Measurements from ENCODE around the gene GDF7.
A peak's percentile ranks its signal among the peaks of the same experiment; 100 is the strongest.

GDF7 gene

GRCh38 chr2:20650877-20651730, 15.8 kb upstream of the GDF7 start, which contains the start of gene HS1BP3:
Gene HS1BP3, minus strand, starts transcription at chr2:20651098. Its CDS starts 35 bp downstream, at chr2:20651063.
- H2BK5ac ChIP-seq (ENCODE audit: low read depth, low read length, poor library complexity, severe bottlenecking) = no peak within 1 kb of the TSS
- H4K91ac ChIP-seq (ENCODE audit: low read length) = peak within 1 kb of the TSS; percentile 83
- no peaks in the 10 kb centered on the region for H3K9me3 ChIP-seq (ENCODE audit: control insufficient read depth, low read length)
- DNase-seq = peak; percentile 72
- peak within 1 kb of the TSS in 1 of 2 experiments; percentile 91 for H3K23ac ChIP-seq (ENCODE audit: low read length in 2 of 2)
- peak within 1 kb of the TSS; percentile 85 for H2BK15ac ChIP-seq (ENCODE audit: low read depth, poor library complexity, severe bottlenecking)
- peak within 1 kb of the TSS; percentile 92 for H4K8ac ChIP-seq (ENCODE audit: low read length)
- H3K14ac ChIP-seq (ENCODE audit: low read length in 2 of 2) = peak within 1 kb of the TSS in 1 of 2 experiments; percentile 87
- peak within 1 kb of the TSS; percentile 87 for H2AFZ ChIP-seq (ENCODE audit: low read depth, low read length)
- peak within 1 kb of the TSS; percentile 71 for H3K27ac ChIP-seq (ENCODE audit: low read length, poor library complexity, severe bottlenecking)
- peak within 1 kb of the TSS; percentile 84 to 98 for H3K4me3 ChIP-seq (ENCODE audit: insufficient read depth in 1 of 2, low read depth in 1 of 2, low read length in 2 of 2)
- H2BK12ac ChIP-seq (ENCODE audit: low read length in 2 of 2) = peak within 1 kb of the TSS in 1 of 2 experiments; percentile 45
- H3K9ac ChIP-seq (ENCODE audit: low read length) = peak within 1 kb of the TSS; percentile 99
- peaks cover 32% of the 10 kb centered on the region for H3K4me1 ChIP-seq (ENCODE audit: control insufficient read depth, insufficient read depth, low read depth, low read length)
- H3K27me3 ChIP-seq (ENCODE audit: control insufficient read depth in 1 of 2, insufficient read depth in 1 of 2, low read length in 2 of 2) = peaks cover 0 to 19% of the 10 kb centered on the region in 2 experiments
- H2BK120ac ChIP-seq (ENCODE audit: low read depth, low read length) = no peak within 1 kb of the TSS
- peak within 1 kb of the TSS; percentile 87 for H3K4me2 ChIP-seq (ENCODE audit: low read length, poor library complexity, severe bottlenecking)
- H3K4ac ChIP-seq (ENCODE audit: low read depth in 1 of 2, low read length in 2 of 2) = peak within 1 kb of the TSS; percentile 50 to 98
- H3K18ac ChIP-seq (ENCODE audit: low read depth in 1 of 2, low read length in 2 of 2) = peak within 1 kb of the TSS; percentile 86 to 93
- H2AK5ac ChIP-seq (ENCODE audit: low read length, severe bottlenecking) = peak within 1 kb of the TSS; percentile 40
- WGBS = 2% methylated on average over 55 of the region's 72 CpGs
- peaks cover 39% of the 10 kb centered on the region for H3K79me1 ChIP-seq (replicated peaks; ENCODE audit: low read length, poor library complexity, severe bottlenecking)
- H3K36me3 ChIP-seq (ENCODE audit: control insufficient read depth in 1 of 2, insufficient read depth in 2 of 2, low read depth in 1 of 2, low read length in 2 of 2) = peaks cover 9 to 21% of the 10 kb centered on the region in 2 experiments

- H3K4me1 ChIP-seq (ENCODE audit: control insufficient read depth, insufficient read depth, low read depth, low read length) = peaks cover 28% of the 10 kb centered on the region
- peak overlapping the region; percentile 87 for H3K4me2 ChIP-seq (ENCODE audit: low read length, poor library complexity, severe bottlenecking)
- peaks cover 0 to 25% of the 10 kb centered on the region in 2 experiments for H3K27me3 ChIP-seq (ENCODE audit: control insufficient read depth in 1 of 2, insufficient read depth in 1 of 2, low read length in 2 of 2)
- peaks cover 4 to 15% of the 10 kb centered on the region in 2 experiments for H3K36me3 ChIP-seq (ENCODE audit: control insufficient read depth in 1 of 2, insufficient read depth in 2 of 2, low read depth in 1 of 2, low read length in 2 of 2)
- H3K4me3 ChIP-seq (ENCODE audit: insufficient read depth in 1 of 2, low read depth in 1 of 2, low read length in 2 of 2) = peak overlapping the region in 1 of 2 experiments; percentile 98
- no peak overlapping the region for H2BK5ac ChIP-seq (ENCODE audit: low read depth, low read length, poor library complexity, severe bottlenecking)
- peak overlapping the region in 1 of 2 experiments; percentile 61 for H3K14ac ChIP-seq (ENCODE audit: low read length in 2 of 2)
- H3K9ac ChIP-seq (ENCODE audit: low read length) = peak overlapping the region; percentile 99
- H3K4ac ChIP-seq (ENCODE audit: low read depth in 1 of 2, low read length in 2 of 2) = peak overlapping the region; percentile 50 to 75
- H3K27ac ChIP-seq (ENCODE audit: low read length, poor library complexity, severe bottlenecking) = no peak overlapping the region
- peak overlapping the region in 1 of 2 experiments; percentile 14 for H3K23ac ChIP-seq (ENCODE audit: low read length in 2 of 2)
- no peak for DNase-seq
- H2AFZ ChIP-seq (ENCODE audit: low read depth, low read length) = peak overlapping the region; percentile 87
- no peak overlapping the region for H2BK15ac ChIP-seq (ENCODE audit: low read depth, poor library complexity, severe bottlenecking)
- no peak overlapping the region for H2BK12ac ChIP-seq (ENCODE audit: low read length in 2 of 2)
- no peaks in the 10 kb centered on the region for H3K9me3 ChIP-seq (ENCODE audit: control insufficient read depth, low read length)
- peak overlapping the region; percentile 58 for H4K91ac ChIP-seq (ENCODE audit: low read length)
- H3K79me1 ChIP-seq (replicated peaks; ENCODE audit: low read length, poor library complexity, severe bottlenecking) = peaks cover 33% of the 10 kb centered on the region
- peak overlapping the region; percentile 40 for H2AK5ac ChIP-seq (ENCODE audit: low read length, severe bottlenecking)
- H4K8ac ChIP-seq (ENCODE audit: low read length) = peak overlapping the region; percentile 92
- WGBS = 84% methylated on average over 5 of the region's 7 CpGs
- no peak overlapping the region for H2BK120ac ChIP-seq (ENCODE audit: low read depth, low read length)
- peak overlapping the region; percentile 70 to 93 for H3K18ac ChIP-seq (ENCODE audit: low read depth in 1 of 2, low read length in 2 of 2)
These were observed 15.2 kb upstream of the GDF7 start for GRCh38 chr2:20651731-20652099.

- H3K4me2 ChIP-seq (ENCODE audit: low read length, poor library complexity, severe bottlenecking) = no peak overlapping the region
- no peak overlapping the region for H3K23ac ChIP-seq (ENCODE audit: low read length in 2 of 2)
- no peak overlapping the region for H2BK15ac ChIP-seq (ENCODE audit: low read depth, poor library complexity, severe bottlenecking)
- no peak overlapping the region for H4K91ac ChIP-seq (ENCODE audit: low read length)
- no peak overlapping the region for H3K9ac ChIP-seq (ENCODE audit: low read length)
- WGBS = 97% methylated on average over 6 of the region's 7 CpGs
- H3K27ac ChIP-seq (ENCODE audit: low read length, poor library complexity, severe bottlenecking) = no peak overlapping the region
- no peak overlapping the region for H2BK12ac ChIP-seq (ENCODE audit: low read length in 2 of 2)
- H2AFZ ChIP-seq (ENCODE audit: low read depth, low read length) = no peak overlapping the region
- H3K4me3 ChIP-seq (ENCODE audit: insufficient read depth in 1 of 2, low read depth in 1 of 2, low read length in 2 of 2) = no peak overlapping the region
- H2BK5ac ChIP-seq (ENCODE audit: low read depth, low read length, poor library complexity, severe bottlenecking) = no peak overlapping the region
- H3K36me3 ChIP-seq (ENCODE audit: control insufficient read depth in 1 of 2, insufficient read depth in 2 of 2, low read depth in 1 of 2, low read length in 2 of 2) = peaks cover 2 to 10% of the 10 kb centered on the region in 2 experiments
- peaks cover 29% of the 10 kb centered on the region for H3K79me1 ChIP-seq (replicated peaks; ENCODE audit: low read length, poor library complexity, severe bottlenecking)
- no peak overlapping the region for H4K8ac ChIP-seq (ENCODE audit: low read length)
- no peak for DNase-seq
- no peak overlapping the region for H3K14ac ChIP-seq (ENCODE audit: low read length in 2 of 2)
- peaks cover 0 to 30% of the 10 kb centered on the region in 2 experiments for H3K27me3 ChIP-seq (ENCODE audit: control insufficient read depth in 1 of 2, insufficient read depth in 1 of 2, low read length in 2 of 2)
- H3K9me3 ChIP-seq (ENCODE audit: control insufficient read depth, low read length) = no peaks in the 10 kb centered on the region
- no peak overlapping the region for H2AK5ac ChIP-seq (ENCODE audit: low read length, severe bottlenecking)
- H2BK120ac ChIP-seq (ENCODE audit: low read depth, low read length) = no peak overlapping the region
- no peak overlapping the region for H3K4ac ChIP-seq (ENCODE audit: low read depth in 1 of 2, low read length in 2 of 2)
- peaks cover 28% of the 10 kb centered on the region for H3K4me1 ChIP-seq (ENCODE audit: control insufficient read depth, insufficient read depth, low read depth, low read length)
- no peak overlapping the region for H3K18ac ChIP-seq (ENCODE audit: low read depth in 1 of 2, low read length in 2 of 2)
These were observed 14.8 kb upstream of the GDF7 start for GRCh38 chr2:20652141-20652540.

Data from mesenchymal stem cell (in vitro differentiated cells and primary cell).